Natural killer cell (primary cell): ENCODE measurements around the gene BBX. TPM values are rescaled to one million over a fixed set of nuclear protein-coding genes. Genes with fewer than 3 reads are reported as not detected.

Source experiments
- ATAC-seq, 3 donors: fragments of 150-1000 bp in 2 of 3; fragments of 200-7000 bp in 1 of 3; cut with Tn5 transposase; 1 replicate in 1 of 3; 2 replicates in 2 of 3; pipeline ENCODE4 v1.10.0; 2021; ENCODE audit warnings: mild to moderate bottlenecking in 2 of 3, moderate library complexity in 2 of 3
- DNase-seq, 2 donors: peaks; one replicate each; pipeline versions ENCODE4 v3.0.0 to v3.0.0-alpha.2; 2013 to 2021; ENCODE audit warnings: mixed read lengths in 1 of 2
- H3K27ac ChIP-seq: one replicate; pipeline ENCODE4 v1.5.1; 2013; ENCODE audit warnings: mild to moderate bottlenecking, low read length
- H3K27me3 ChIP-seq: one replicate; pipeline ENCODE4 v1.6.1; 2013; ENCODE audit warnings: low read length; ENCODE audit not compliant: control insufficient read depth, insufficient read depth
- H3K36me3 ChIP-seq: one replicate; pipeline ENCODE4 v1.6.1; 2013; ENCODE audit warnings: low read length; ENCODE audit not compliant: control insufficient read depth, insufficient read depth
- H3K4me1 ChIP-seq: one replicate; pipeline ENCODE4 v1.6.1; 2013; ENCODE audit warnings: low read length; ENCODE audit not compliant: control insufficient read depth, insufficient read depth
- H3K4me3 ChIP-seq: one replicate; pipeline ENCODE4 v1.5.1; 2013; ENCODE audit warnings: low read length
- H3K9me3 ChIP-seq: one replicate; pipeline ENCODE4 v1.6.1; 2013; ENCODE audit warnings: low read length; ENCODE audit not compliant: control insufficient read depth, insufficient read depth
- H3K27ac Mint-ChIP-seq, 2 donors: one replicate each; pipeline ENCODE4 v1.8.0; 2022; ENCODE audit warnings: mild to moderate bottlenecking in 2 of 2, mixed read lengths in 2 of 2, moderate library complexity in 1 of 2
- H3K27me3 Mint-ChIP-seq, 2 donors: one replicate each; pipeline ENCODE4 v1.8.0; 2022; ENCODE audit warnings: low read depth in 2 of 2, mixed read lengths in 2 of 2
- H3K36me3 Mint-ChIP-seq: one replicate; pipeline ENCODE4 v1.8.0; 2022; ENCODE audit warnings: mixed read lengths
- H3K4me1 Mint-ChIP-seq, 2 donors: one replicate each; pipeline ENCODE4 v1.8.0; 2022; ENCODE audit warnings: mixed read lengths in 2 of 2
- H3K4me3 Mint-ChIP-seq: one replicate; pipeline ENCODE4 v1.8.0; 2022; ENCODE audit warnings: mild to moderate bottlenecking, moderate library complexity, mixed read lengths
- H3K9me3 Mint-ChIP-seq, 2 donors: one replicate each; pipeline ENCODE4 v1.8.0; 2022; ENCODE audit warnings: mixed read lengths in 2 of 2
- WGBS: methylation state at CpG from one replicate; pipeline ENCODE4 v1.1.7; 2013; ENCODE audit warnings: missing lambda C conversion rate; ENCODE audit not compliant: insufficient coverage; 5-methylcytosine and 5-hydroxymethylcytosine counted together
- intact Hi-C: fragments of 100-400 bp; cut with micrococcal nuclease; formaldehyde crosslinking; loops from one replicate; pipeline ENCODE4 v1.14.2; 2022
- total RNA-seq, 4 donors: library from RNA; stranded (reverse); fragments of 120-200 nt in 1 of 4; gene quantifications; one replicate each; pipeline versions ENCODE4 v1.2.3 to v1.2.4, GENCODE V29; 2013 to 2022
- TF ChIP-seq, protein P1 (sequence below): fragments of 200-600 bp; IDR thresholded peaks from one replicate; pipeline ENCODE4 v1.8.0; 2022; ENCODE audit warnings: antibody characterized with exemption

Gene BBX
- total RNA-seq, 3 donors from 2014 or later (not counting 1 experiment from before 2014, with no cell fraction given): 80.0 to 87.1 (median 83.4) TPM

DNA sequence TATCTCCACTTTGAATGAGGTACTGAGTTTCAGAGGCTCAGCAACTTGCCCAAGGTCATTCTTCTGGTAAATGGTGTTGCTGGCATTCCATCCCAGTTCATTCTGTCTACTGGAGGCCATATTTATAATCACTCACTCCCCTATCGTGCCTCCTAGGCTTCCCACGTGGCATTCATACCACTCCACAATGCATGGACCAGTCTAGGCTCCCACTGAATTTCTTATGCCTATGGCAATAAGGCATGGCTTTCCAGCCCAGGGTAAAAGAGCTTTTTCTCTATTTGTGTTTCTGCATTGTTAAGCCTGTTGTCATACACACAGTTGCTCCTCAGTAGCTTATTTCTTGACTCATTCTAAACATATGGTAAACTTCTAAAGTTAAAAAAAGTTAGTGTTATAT is 19.9 kb downstream of the BBX start:
- Mint-ChIP-seq H3K27me3 (no peaks in the 10 kb centered on the region), H3K4me3 (no peak overlapping the region), H3K36me3 (no peaks in the 10 kb centered on the region), H3K27ac (no peak overlapping the region), H3K4me1 (peaks cover 24 to 25% of the 10 kb centered on the region in 2 donors), H3K9me3 (no peaks in the 10 kb centered on the region)
- no peak overlapping the region for H3K27ac ChIP-seq
- 89% methylated on average over 2 of the region's 2 CpGs for WGBS
- no peak overlapping the region for H3K4me3 ChIP-seq
- DNase-seq (no peak), ATAC-seq (no peak)
- no peaks in the 10 kb centered on the region for H3K27me3 ChIP-seq
- intact Hi-C loops: loop anchor here (2.0 kb wide), 1 partner anchor 306 kb away; no protein-coding TSS in a partner anchor
- H3K9me3 ChIP-seq: no peaks in the 10 kb centered on the region
- TF ChIP-seq, protein P1, sequence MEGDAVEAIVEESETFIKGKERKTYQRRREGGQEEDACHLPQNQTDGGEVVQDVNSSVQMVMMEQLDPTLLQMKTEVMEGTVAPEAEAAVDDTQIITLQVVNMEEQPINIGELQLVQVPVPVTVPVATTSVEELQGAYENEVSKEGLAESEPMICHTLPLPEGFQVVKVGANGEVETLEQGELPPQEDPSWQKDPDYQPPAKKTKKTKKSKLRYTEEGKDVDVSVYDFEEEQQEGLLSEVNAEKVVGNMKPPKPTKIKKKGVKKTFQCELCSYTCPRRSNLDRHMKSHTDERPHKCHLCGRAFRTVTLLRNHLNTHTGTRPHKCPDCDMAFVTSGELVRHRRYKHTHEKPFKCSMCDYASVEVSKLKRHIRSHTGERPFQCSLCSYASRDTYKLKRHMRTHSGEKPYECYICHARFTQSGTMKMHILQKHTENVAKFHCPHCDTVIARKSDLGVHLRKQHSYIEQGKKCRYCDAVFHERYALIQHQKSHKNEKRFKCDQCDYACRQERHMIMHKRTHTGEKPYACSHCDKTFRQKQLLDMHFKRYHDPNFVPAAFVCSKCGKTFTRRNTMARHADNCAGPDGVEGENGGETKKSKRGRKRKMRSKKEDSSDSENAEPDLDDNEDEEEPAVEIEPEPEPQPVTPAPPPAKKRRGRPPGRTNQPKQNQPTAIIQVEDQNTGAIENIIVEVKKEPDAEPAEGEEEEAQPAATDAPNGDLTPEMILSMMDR: no peak
- peaks cover 5% of the 10 kb centered on the region for H3K36me3 ChIP-seq
- H3K4me1 ChIP-seq: no peaks in the 10 kb centered on the region

DNA sequence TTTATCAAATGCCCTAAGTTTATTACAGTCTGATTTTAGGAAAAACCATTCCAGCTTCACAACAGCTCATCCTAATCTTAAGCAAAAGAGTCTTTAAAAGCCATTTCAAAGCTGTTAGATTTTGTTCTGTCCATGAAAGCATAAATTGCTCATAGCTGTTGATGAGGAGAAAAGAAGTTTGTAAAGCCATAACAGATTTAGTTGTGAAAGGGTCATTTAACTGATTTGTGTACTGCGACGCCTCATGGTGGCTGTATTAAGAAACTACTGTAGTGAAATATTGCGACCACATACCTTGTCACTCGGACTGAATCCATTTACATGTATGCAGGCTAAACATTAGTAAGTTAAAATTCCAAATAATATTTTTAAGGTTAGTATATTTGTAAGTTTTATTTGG is 20.9 kb downstream of the BBX start:
- H3K4me1 ChIP-seq: no peaks in the 10 kb centered on the region
- H3K27me3 ChIP-seq: no peaks in the 10 kb centered on the region
- Mint-ChIP-seq H3K4me1 (peaks cover 29 to 31% of the 10 kb centered on the region in 2 donors), H3K36me3 (no peaks in the 10 kb centered on the region), H3K9me3 (no peaks in the 10 kb centered on the region), H3K27ac (no peak overlapping the region), H3K27me3 (no peaks in the 10 kb centered on the region), H3K4me3 (no peak overlapping the region)
- no peaks in the 10 kb centered on the region for H3K36me3 ChIP-seq
- 98% methylated on average over 3 of the region's 4 CpGs for WGBS
- H3K4me3 ChIP-seq: no peak overlapping the region
- DNase-seq (peak in 1 of 2 donors; percentile 52), ATAC-seq (no peak)
- TF ChIP-seq, protein P1: peak; percentile 18
- no peaks in the 10 kb centered on the region for H3K9me3 ChIP-seq
- intact Hi-C loops: loop anchor here (2.0 kb wide), 1 partner anchor 307 kb away; no protein-coding TSS in a partner anchor
- no peak overlapping the region for H3K27ac ChIP-seq

DNA sequence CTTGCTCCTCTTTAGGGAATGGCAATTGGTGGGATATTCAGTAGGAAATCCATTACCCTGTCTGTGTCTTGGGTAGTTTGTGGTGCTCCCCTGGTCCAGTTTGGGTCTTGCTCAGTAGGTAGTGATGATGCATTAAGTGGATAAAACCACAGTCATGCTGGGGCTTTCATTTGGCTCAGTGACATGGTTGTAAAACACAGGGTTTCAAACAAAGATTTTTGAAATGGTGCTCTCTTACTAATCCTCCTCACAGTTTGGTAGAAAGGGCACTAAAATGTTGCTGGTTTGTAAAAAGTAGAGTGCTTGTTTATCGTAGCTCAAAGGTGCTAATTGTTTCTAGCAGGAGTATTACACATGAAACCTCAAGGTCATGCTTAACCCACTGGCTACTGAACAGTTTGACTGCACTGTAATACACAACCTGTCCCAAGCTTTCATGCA is 22.9 kb downstream of the BBX start:
- Histone ChIP-seq H3K4me3 (no peak overlapping the region), H3K4me1 (no peaks in the 10 kb centered on the region), H3K9me3 (no peaks in the 10 kb centered on the region), H3K27me3 (no peaks in the 10 kb centered on the region), H3K27ac (no peak overlapping the region), H3K36me3 (no peaks in the 10 kb centered on the region)
- ATAC-seq: peak in 1 of 3 donors; percentile 50
- Mint-ChIP-seq H3K36me3 (no peaks in the 10 kb centered on the region), H3K27me3 (no peaks in the 10 kb centered on the region), H3K9me3 (no peaks in the 10 kb centered on the region), H3K4me3 (no peak overlapping the region), H3K27ac (no peak overlapping the region), H3K4me1 (peaks cover 38 to 40% of the 10 kb centered on the region in 2 donors)
- intact Hi-C loops: no loop called here
- TF ChIP-seq, protein P1: no peak
- WGBS: 56% methylated on average over 1 of the region's 1 CpG
- DNase-seq: no peak

DNA sequence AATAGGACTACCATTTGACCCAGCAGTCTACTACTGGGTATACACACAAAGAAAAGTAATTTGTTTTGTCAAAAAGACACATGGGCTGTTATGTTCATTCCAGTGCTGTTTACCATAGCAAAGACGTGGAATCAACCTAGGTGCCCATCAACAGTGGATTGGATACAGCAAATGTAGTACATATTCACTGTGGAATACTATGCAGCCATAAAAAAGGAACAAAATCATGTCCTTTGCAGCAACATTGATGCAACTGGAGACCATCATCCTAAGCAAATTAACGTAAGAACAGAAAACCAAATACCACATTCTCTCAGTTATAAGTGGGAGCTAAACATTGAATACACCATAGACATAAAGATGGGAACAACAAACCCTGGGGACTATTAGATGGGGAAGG is 25.8 kb downstream of the BBX start:
- Histone ChIP-seq H3K27me3 (no peaks in the 10 kb centered on the region), H3K4me3 (no peak overlapping the region), H3K9me3 (no peaks in the 10 kb centered on the region), H3K4me1 (no peaks in the 10 kb centered on the region), H3K27ac (no peak overlapping the region), H3K36me3 (no peaks in the 10 kb centered on the region)
- Mint-ChIP-seq H3K4me3 (no peak overlapping the region), H3K9me3 (no peaks in the 10 kb centered on the region), H3K4me1 (peaks cover 34 to 38% of the 10 kb centered on the region in 2 donors), H3K36me3 (no peaks in the 10 kb centered on the region), H3K27ac (no peak overlapping the region), H3K27me3 (no peaks in the 10 kb centered on the region)
- 86% methylated on average over 1 of the region's 2 CpGs for WGBS
- intact Hi-C loops: no loop called here
- DNase-seq: no peak
- no peak for ATAC-seq
- TF ChIP-seq, protein P1: no peak
